GM18526 (cell line): ENCODE results near the gene OSR1.

Experiments
- POLR2A ChIP-seq: IDR thresholded peaks from 3 replicates; pipeline ENCODE4 v1.6.1; 2011; ENCODE audit not compliant: insufficient read length; ENCODE audit errors: extremely low read depth

Gene OSR1

DNA sequence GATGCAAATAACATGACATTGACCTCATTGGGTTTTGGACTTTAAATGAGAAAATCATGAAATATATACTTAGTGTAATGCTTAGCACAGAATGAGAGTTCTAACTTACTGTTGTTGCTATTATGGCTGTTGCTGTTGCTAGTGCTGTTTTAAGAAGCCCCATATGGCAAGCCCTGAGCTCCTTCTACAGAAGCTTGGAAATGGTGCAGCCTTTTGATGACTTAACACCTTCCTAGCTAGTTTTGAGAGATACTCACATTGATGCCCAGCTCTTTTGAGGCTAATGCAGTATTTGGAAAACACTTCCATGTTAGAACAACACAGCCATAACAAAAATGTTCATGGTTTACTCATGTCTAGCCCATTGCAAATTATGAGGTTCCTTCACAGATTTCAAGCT, 30.9 kb downstream of the OSR1 start:
- no peak for TF ChIP-seq POLR2A

DNA sequence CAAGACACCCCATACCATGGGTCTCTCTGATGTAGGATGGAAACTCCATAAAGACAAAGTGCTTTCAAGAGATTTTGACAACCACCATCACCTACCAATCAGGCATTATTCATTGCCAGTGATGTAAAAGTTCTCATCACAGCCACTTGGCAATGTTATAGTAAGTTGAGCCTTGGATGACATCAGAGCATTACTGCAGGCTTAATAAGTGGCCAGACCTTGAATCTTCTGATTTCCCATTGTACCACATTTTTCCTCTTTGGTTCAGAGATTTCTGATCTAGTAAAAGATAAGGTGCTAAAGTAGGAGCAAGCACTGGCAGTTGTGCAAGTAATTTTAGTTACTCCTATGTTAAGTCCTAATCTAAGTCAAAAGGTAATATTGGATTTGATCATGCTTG, 36.5 kb downstream of the OSR1 start:
- no peak for TF ChIP-seq POLR2A

GRCh38 chr2:19320813-19321212, 37.6 kb downstream of the OSR1 start:
- no peak for TF ChIP-seq POLR2A

DNA sequence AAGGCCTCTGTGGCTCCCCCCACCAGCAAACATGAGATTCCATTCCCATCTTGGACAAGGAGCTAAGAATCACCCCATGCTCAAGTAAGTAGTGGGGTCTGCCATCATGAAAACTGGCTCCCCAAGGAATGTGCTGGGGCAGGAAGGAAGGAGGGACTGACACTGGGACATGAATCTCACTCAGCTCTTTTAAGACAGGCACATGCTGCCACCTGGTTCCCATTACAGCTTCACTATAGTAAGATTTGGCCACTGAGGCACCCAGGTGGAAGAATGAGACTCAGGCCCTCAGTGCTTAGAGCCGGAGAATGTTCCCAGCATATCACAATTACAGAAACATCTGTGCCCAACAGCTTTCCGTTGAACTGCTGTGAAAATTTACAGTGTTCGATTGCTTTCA, 38.7 kb downstream of the OSR1 start:
- no peak for TF ChIP-seq POLR2A

DNA sequence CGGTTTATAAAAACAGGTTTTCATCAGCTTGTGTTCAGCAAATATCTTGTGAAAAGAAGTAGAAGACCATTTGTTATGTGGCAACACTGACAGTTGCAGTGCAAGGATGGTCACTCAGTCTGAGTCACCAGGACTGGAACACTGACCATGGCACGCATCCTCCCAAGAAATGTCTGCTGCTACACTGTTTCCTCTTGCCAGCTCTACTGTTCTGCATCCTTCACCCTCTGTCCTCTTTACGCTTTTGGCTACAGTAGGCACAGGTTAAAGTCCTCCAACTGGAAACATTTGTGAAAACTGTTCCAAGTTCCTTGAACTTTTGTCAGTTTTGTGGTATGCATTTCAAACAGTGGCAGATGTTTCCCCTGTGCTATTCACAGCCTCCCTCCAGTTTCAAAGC, 39.4 kb downstream of the OSR1 start:
- no peak for TF ChIP-seq POLR2A

DNA sequence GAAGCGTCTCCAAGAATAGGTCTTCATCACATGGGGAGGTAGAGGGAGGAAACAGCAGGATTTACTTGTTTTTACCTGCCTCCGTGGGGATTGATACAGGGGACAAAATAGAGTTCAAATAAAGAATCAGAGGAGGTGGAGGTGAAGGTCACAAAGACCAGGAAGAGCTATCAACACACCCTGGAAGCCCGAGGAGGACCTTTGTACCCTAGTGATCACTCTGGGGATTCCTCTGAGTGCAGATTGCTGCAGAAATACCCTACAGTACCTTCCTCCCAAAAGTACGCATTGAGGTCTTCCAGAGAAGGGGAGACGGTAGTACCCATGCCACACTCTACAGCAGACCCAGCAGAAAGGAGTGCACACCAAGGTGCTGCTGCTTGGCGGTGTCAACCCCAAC, 44.9 kb downstream of the OSR1 start:
- no peak for TF ChIP-seq POLR2A

DNA sequence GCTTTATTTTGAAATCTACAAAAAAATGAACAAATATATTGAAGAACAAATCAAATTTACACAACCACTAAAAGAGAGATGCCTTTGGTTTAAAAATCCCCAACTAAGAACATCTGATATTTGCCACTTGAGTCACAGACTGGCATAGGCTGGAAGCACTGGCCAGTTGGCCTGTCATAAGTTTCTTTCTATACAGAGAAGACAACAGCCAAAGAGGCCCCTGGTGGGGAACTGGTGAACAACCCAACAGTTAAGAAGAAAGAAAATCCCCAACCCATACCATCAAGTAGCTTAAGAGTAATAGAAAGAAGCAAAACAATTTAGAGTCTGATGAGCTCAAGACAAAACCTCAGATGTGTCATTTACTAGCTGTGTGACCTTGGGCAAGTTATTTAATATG, 45.5 kb downstream of the OSR1 start:
- TF ChIP-seq POLR2A, result no peak

DNA sequence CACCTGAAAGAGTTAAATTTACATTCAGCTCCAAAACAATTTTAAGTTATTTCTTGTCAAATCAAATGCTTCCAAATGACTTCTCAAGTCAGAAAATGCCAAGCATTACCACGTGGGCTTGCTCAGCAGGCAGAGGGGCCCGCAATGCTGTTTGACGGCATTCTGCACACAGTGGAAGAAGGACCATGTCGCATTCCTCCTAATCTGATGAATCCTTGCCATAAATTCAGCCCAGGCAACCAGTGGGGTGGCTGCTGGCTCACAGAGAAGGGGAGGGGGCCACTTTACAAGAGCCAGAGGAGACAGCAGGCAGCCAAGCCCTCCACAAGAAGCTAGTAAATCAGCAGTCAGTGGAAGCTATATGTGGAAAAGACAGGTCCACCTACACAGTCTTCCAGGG, 56.7 kb downstream of the OSR1 start:
- TF ChIP-seq POLR2A, result no peak
